ENCODE results near the gene EIF1AD. TPM values are rescaled to one million over a fixed set of nuclear protein-coding genes. Genes with fewer than 3 reads are reported as not detected.

The EIF1AD gene
- total and polyA plus RNA-seq, 2 of the 8 experiments (the other 6 are each of a cell fraction or from before 2014, with no cell fraction given) = 32.6 to 39.9 TPM

DNA sequence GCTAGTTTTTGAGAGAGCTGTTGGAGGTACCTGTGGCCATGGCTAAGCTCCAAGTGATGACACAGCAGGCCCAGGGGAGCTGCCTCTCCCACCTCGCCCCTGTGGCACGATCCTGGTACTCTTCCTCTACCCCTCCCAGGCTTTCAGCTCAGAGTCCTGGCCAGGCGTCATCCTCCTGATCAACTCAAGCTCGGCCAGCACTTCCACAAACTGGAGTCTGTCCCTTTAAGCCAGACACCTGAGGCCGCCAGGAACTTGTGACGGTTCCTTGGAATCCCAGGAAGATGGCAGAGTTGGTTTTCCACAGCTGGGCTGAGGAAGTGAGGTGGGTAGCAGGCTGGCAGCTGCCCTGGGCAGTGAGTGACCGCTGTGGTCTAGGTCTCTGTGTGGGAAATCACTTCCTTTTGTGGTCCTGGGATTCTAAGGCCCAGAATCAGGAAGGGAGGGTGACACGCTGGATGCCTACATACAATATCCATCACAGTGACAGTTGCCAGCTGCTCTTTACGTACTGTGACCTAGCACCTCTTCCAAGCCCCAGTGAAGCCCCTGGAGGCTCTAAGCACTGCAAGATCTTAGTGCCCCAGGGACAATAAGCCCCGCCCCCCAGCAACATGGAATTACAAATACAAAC is 6.6 kb upstream of the EIF1AD start:
- no peak overlapping the region for H4K91ac ChIP-seq (replicated peaks; ENCODE audit: insufficient read length, low read length)
- no peak overlapping the region for H3K4ac ChIP-seq (replicated peaks; ENCODE audit: insufficient read length, low read depth, low read length)
- no peak overlapping the region; the same call in 1 of the 2 replicates for H2BK12ac ChIP-seq (ENCODE audit: low read depth, low read length)
- no peak overlapping the region for H3K4me2 ChIP-seq (ENCODE audit: insufficient read depth in 1 of 2, low read depth in 2 of 2, low read length in 2 of 2)
- H3K36me3 ChIP-seq (ENCODE audit: control insufficient read depth in 2 of 4, insufficient read depth in 4 of 4, low read length in 3 of 4) = peaks cover 0 to 10% (median 4%) of the 10 kb centered on the region in 4 experiments; a peak in 5 of 8 replicates
- no peak overlapping the region for H2BK120ac ChIP-seq (replicated peaks; ENCODE audit: low read depth, low read length)
- H2AFZ ChIP-seq (ENCODE audit: low read length) = no peak overlapping the region
- no peak overlapping the region for H2BK15ac ChIP-seq (ENCODE audit: low read length)
- no peak overlapping the region for H3K14ac ChIP-seq (ENCODE audit: insufficient read length)
- DNase-seq (ENCODE audit: low read depth in 1 of 2, low spot score in 2 of 2) = no peak
- peak overlapping the region; percentile 86; the same call in 1 of the 2 replicates for H2BK20ac ChIP-seq (ENCODE audit: low read length)
- no peak overlapping the region for H3K4me3 ChIP-seq (ENCODE audit: extremely low read depth in 1 of 4, insufficient read depth in 2 of 4, low read depth in 3 of 4, low read length in 4 of 4)
- no peak overlapping the region for H3K56ac ChIP-seq (replicated peaks; ENCODE audit: insufficient read length, low read depth, low read length)
- H3K23me2 ChIP-seq (ENCODE audit: low read depth, low read length) = peaks cover 2% of the 10 kb centered on the region; the same call in 1 of the 2 replicates
- H3K27me3 ChIP-seq (replicated peaks in 1 of 4; ENCODE audit: control insufficient read depth in 3 of 4, extremely low read depth in 1 of 4, insufficient read depth in 3 of 4, low read length in 3 of 4) = peaks cover 6 to 26% (median 24%) of the 10 kb centered on the region in 4 experiments
- no peak overlapping the region for H3K27ac ChIP-seq (ENCODE audit: low read depth, low read length)
- no peak overlapping the region for H3K23ac ChIP-seq (ENCODE audit: insufficient read length)
- H4K20me1 ChIP-seq (replicated peaks in 1 of 2; ENCODE audit: control insufficient read depth in 1 of 2, insufficient read depth in 2 of 2, low read length in 2 of 2) = peaks cover 0 to 4% of the 10 kb centered on the region in 2 experiments
- no peak overlapping the region for H2AK5ac ChIP-seq (ENCODE audit: low read depth, low read length)
- H4K8ac ChIP-seq (ENCODE audit: extremely low read depth, insufficient read depth, low read length) = peak overlapping the region; percentile 40
- FAIRE-seq = no peak
- ChIA-PET POLR2A (ENCODE audit: partially characterized antibody) (interaction anchor here (0.6 to 1.8 kb wide), 9 partner anchors 11 to 296 kb away, joined by 3 to 4 read pairs (median 4); partner anchors contain the start of genes CATSPER1 and MUS81), CTCF (ENCODE audit: partially characterized antibody) (interaction anchor here (0.6 to 6.4 kb wide), 17 partner anchors 14 to 675 kb away, joined by 3 to 35 read pairs (median 4); partner anchors contain the start of genes CCDC85B, DPF2 and FIBP)
- H3K79me2 ChIP-seq (ENCODE audit: control insufficient read depth in 1 of 2, insufficient read depth in 2 of 2, low read length in 2 of 2) = peaks cover 0 to 1% of the 10 kb centered on the region in 2 experiments; a peak in 2 of 4 replicates
- peaks cover 0 to 20% (median 9%) of the 10 kb centered on the region in 4 experiments; a peak in 5 of 7 replicates for H3K4me1 ChIP-seq (replicated peaks in 1 of 4; ENCODE audit: control insufficient read depth in 3 of 4, insufficient read depth in 4 of 4, low read length in 3 of 4)
- 70% methylated on average over 10 of the region's 10 CpGs; no CpG with 5 or more reads in 1 of the 2 experiments for WGBS, 2 experiments (ENCODE audit: extremely low coverage in 1 of 2, insufficient coverage in 1 of 2, insufficient read length in 1 of 2, insufficient replicate concordance in 2 of 2, low coverage in 1 of 2, low lambda C conversion rate in 2 of 2, missing lambda C conversion rate in 1 of 2)
- H2BK5ac ChIP-seq (ENCODE audit: low read depth, low read length) = no peak overlapping the region
- no peak overlapping the region for H3K9ac ChIP-seq (replicated peaks in 1 of 4; ENCODE audit: extremely low read depth in 1 of 4, low read depth in 3 of 4, low read length in 3 of 4)
- H3K9me3 ChIP-seq (ENCODE audit: insufficient read depth in 2 of 2, low read depth in 1 of 2, low read length in 1 of 2) = no peaks in the 10 kb centered on the region
- H3K18ac ChIP-seq (ENCODE audit: extremely low read depth, low read length) = no peak overlapping the region
- peaks cover 5% of the 10 kb centered on the region for H3K79me1 ChIP-seq (ENCODE audit: low read depth, low read length)
- no peak overlapping the region for H4K5ac ChIP-seq (ENCODE audit: insufficient read length, low read depth, low read length)
- TF ChIP-seq, protein P1, sequence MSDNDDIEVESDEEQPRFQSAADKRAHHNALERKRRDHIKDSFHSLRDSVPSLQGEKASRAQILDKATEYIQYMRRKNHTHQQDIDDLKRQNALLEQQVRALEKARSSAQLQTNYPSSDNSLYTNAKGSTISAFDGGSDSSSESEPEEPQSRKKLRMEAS (IDR thresholded peaks at IDR 0.05) = no peak
- TF ChIP-seq GTF2F1 (IDR thresholded peaks at IDR 0.05; ENCODE audit: borderline replicate concordance, low read depth, low read length) (no peak), PHF8 (conservative IDR thresholded peaks at IDR 0.05; ENCODE audit: low read depth, low read length) (no peak), NRF1 (IDR thresholded peaks at IDR 0.05; ENCODE audit: low read depth, low read length) (no peak), JUN (IDR thresholded peaks at IDR 0.05; ENCODE audit: low read depth, low read length) (no peak), NANOG (IDR thresholded peaks at IDR 0.05; ENCODE audit: insufficient read depth, low read depth, low read length, poor library complexity, severe bottlenecking) (no peak), SIN3A (conservative IDR thresholded peaks at IDR 0.05 in 1 of 2, IDR thresholded peaks at IDR 0.05 in 1 of 2; ENCODE audit: low read depth in 1 of 2, low read length in 2 of 2) (no peak), RFX5 (IDR thresholded peaks at IDR 0.05; ENCODE audit: borderline replicate concordance, low read depth, low read length) (no peak)
- TF ChIP-seq, protein P2, sequence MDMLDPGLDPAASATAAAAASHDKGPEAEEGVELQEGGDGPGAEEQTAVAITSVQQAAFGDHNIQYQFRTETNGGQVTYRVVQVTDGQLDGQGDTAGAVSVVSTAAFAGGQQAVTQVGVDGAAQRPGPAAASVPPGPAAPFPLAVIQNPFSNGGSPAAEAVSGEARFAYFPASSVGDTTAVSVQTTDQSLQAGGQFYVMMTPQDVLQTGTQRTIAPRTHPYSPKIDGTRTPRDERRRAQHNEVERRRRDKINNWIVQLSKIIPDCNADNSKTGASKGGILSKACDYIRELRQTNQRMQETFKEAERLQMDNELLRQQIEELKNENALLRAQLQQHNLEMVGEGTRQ (IDR thresholded peaks at IDR 0.05; ENCODE audit: low read length) = no peak

Measured in H1 (cell line).